COLO668 (cell line): ENCODE data around the gene ZNF138.
"Not testable (repeated sequence)": the region's sequence is repeated elsewhere in the genome, so short reads cannot be mapped to it uniquely, and the experiment has no call there.

Source experiments
- DNase-seq: peaks from one replicate; lab custom pipeline; 2025; ENCODE audit not compliant: unreplicated experiment; lab: John Stamatoyannopoulos, UW

Gene ZNF138

DNA sequence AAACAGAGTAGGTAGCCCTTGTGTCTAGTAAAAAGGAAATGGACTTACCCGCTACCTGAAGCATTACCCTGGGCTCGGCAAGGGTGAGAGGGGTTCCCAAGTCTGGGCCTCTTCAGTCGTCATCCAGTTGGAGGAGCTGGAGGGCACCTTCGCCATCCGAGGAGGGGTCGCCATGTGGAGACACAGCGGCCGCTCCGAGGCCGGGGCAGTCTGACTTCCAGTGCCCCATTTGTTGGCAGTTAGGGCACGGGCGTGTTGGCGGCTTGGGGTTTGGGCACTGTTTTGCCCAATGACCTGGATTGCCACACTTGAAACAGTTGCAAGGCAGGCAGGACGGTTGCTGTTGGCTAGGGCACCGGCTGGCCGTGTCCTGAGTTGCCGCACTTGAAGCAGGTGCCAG, 43.8 kb downstream of the ZNF138 start:
- not testable (repeated sequence) for DNase-seq

DNA sequence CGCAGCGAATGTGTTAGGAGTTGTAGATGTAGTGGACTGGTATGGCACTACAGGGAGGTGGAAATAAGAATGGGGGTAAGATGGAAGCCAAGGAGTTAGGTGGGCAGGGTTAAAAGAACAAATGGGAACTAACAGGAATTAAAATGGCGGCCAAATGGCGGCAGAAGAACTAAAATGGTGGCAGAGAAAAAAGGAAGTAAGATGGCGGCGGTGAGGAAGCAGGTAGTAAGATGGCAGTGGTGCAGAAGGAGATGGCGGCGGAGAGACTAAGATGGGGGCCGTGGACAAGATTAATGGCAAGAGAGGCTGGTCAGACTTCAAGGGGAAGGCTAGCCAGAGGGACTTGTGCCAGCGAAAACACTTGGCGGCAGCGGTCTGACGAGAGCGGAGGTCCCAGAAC, 44.5 kb downstream of the ZNF138 start:
- no peak for DNase-seq

DNA sequence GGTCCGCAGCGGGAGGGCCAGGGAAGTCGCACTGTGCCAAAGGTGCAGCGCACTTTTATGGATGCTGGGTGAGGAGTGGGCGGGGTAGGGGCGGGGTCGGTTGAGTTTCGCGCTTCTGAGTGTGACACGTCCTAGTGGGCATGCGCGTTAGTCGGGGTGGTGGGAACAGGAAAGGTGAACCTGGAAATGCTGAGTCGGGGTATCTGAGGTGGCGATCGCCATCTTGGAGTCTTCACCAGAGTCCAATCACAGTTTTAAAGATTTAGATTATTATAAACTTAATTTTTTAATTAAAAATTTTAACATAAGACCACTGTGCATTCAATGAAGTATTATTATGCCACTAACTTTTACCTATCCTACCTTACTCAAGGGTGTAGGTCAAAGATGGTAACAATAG, 45.7 kb downstream of the ZNF138 start:
- DNase-seq: no peak

DNA sequence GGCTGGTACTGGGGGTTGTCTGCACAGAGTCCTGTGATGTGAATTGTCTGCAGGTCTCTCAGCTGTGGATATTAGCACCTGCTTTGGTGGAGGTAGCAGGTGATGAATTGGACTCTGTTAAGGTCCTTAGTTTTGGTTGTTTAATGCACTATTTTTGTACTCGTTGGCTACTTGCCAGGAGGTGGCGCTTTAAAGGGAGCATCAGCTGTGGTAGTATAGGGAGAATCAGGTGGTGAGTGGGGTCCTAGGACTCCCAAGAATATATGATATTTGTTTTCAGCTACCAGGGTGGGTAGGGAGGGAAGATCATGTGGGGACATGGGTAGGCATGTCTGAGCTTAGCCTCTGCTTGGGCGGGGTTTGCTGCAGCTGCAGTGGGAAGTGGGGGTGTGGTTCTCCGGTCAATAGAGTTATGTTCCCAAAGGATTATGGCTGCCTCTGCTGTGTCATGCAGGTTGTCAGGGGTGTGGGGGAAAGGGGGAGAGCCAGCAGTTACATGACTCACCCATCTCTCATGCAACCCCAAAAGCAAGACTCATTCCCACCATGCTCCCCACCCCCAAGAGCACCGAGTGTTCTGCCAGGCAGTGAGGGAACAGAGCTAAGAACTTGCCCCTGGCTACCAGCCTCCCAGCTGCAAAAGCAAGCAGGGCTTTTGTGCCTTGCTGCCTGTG, 55.2 kb downstream of the ZNF138 start:
- DNase-seq: peak; percentile 60

DNA sequence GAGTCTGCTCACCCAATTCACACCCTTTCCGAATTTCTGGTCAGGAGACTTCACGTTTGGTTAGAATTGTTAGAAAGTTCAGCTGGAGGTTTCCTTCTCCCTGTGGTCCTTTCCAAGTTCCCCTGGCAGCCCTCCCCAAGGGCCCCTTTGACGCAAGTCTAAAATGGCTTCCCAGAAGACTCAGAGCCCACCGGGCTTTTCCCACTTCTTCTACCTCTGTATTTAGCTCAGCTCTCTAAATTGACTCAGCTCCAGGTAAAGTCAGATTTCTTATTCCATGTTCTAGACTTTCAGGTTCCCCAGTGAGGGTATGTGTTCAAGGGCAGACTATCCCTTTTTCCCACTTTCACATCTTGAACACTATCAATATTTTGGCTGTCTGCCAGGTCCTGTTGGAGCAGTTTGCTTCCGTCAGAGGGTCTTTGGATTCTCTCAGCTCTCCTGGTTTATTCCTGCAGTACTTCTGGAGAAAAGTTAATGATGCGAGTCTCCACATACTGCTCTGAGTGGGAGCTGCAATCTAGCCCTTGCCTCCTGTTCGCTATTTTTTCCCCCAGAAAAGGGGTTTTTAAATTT, 55.8 kb downstream of the ZNF138 start:
- no peak for DNase-seq

DNA sequence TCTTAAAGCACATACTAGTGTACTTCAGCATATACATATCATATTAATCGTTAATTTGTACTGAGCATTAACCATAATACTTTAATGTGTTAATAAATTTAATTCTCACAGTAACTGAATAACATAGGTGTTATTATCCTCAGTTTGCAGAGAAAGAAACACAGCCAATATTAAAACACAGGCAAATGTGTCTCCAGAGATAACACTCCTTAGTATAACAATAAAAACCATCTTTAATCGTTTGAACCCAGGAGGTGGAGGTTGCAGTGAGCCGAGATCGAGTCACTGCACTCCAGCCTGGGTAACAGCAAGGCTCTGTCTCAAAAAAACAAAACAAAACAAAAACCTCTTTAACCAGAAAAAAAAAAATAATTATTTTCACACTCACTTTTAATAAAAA, 59.5 kb downstream of the ZNF138 start:
- no peak for DNase-seq

DNA sequence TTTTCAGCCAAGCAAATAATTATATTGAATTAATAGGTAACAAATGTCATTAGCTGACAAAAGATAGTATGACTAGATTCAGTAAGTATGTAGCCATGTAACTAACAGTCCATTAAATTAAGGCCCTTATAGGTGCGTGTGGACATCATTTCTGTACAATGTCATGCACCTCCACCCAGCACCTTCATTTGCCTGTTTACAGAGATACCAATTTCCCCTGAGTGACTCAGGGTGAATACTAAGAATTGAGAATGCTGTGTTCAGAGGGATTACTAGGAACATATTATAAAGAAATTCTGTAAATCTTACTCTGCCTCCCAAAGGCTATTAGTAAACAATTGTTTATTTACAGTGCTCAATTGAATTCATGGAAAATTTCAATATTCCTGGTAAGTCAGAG, 60.7 kb downstream of the ZNF138 start:
- no peak for DNase-seq

DNA sequence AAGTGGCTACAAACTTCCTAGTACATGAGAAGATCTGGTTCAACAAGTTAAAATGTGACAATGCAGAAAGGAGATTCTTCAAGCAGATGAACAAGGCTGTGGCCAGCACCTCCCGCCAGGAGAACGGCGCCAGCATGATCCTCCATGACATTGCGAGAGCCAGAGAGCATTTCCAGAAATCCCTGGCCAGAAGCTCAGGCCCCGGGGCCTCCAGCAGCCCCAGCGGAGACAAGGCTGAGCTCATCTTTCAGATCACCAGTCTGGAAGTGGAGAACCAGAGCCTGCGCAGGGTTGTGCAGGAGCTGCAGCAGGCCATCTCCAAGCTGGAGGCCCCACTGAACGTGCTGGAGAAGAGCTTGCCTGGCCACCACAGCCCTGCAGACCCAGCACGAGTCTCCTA, 68.8 kb downstream of the ZNF138 start:
- DNase-seq: no peak

DNA sequence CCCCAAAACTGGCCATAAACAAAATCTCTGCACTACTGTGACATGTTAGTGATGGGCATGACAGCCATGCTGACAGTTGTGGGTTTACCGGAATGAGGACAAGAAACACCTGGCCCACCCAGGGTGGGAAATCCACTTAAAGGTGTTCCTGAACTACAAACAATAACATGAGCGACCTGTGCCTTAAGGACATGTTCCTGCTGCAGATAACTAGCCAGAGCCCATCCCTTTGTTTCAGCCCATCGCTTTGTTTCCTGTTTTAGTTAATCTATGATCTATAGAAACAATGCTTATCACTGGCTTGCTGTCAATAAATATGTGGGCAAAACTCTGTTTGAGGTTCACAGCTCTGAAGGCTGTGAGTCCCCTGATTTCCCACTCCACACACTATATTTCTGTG, 69.3 kb downstream of the ZNF138 start:
- DNase-seq: not testable (repeated sequence)

DNA sequence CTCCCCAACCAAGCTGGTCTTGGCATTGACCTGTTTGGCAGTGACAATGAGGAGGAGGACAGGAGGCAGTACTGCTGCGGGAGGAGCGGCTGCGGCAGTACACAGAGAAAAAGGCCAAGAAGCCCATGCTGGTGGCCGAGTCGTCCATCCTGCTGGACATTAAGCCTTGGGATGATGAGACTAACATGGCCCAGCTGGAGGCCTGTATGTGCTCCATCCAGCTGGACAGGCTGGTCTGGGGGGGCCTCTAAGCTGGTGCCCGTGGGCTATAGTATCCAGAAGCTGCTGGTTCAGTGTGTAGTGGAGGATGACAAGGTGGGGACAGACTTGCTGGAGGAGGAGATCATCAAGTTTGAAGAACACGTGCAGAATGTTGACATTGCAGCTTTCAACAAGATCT, 69.7 kb downstream of the ZNF138 start:
- no peak for DNase-seq

DNA sequence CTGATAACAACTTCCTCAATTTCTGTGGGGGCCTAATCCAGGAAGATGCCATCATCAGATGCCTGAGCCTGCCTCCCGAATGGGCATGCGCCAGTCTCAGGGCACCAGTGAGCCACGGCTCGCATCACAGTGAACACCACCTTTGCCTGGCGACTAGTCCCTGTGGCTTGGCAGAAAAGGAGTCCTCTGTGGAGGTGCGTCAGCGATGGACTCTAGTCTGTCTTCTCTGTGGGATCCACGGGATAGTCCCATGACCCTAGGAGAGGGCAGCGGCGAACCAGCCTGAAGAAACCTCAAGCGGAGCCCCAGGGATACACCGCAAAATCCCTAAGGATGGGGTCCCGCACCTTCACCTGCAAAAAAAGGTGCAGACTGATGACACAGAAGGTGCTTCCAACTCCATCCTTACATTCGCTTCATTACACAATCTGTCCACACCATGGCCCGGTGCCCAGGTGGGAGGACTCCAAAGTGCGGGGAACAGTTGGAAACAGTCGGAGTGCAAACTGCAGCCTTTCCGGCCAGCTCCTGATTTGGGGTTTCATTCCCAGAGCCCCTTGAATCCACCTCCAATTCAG, 73.7 kb downstream of the ZNF138 start:
- DNase-seq: no peak

DNA sequence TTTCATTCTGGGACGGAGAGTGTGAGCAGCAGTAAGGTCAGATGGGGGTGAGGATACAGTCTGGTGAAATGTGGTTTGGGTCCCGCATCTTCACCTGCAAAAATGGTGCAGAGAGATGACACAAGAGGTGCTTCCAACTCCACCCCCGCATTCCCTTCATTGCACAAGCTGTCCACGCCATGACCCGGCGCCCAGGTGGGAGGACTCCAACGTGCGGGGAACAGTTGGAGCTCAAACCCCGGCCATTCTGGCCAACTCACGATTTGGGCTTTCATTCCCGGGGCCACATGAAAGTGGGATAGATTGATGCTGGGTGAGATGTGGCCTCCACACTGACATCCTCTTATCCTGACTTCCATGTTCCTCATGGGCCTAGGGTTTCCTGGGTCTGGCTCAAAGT, 74.3 kb downstream of the ZNF138 start:
- DNase-seq: no peak

DNA sequence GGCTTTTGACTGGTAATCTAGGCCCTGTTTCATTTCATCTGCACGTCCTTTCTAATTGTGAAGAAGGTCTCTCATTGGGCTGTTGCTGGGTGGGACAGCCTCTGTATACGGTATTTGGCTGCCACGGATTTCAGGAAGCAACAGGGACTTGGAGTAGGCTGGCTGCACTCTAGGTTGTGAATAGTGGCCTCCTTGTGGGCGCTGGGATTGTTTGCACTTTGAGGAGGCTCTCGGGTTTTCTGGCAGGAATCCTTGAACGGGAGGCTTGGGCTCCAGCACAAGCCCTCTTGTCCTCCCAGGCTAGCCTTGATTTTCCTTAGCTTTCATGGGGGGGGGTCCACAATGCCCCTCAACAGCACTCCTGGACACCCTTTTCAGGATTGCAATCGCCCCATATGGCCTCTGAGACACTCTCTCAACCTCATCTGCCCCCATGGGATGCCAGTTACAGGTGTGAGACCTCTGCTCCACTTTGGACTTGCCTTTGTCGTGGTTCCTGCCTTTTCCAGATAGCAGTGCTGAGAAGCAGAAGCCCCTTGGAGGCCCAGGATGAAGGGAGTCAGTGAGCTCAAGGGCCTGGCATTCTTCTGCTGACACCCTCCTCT, 75.0 kb downstream of the ZNF138 start:
- no peak for DNase-seq

DNA sequence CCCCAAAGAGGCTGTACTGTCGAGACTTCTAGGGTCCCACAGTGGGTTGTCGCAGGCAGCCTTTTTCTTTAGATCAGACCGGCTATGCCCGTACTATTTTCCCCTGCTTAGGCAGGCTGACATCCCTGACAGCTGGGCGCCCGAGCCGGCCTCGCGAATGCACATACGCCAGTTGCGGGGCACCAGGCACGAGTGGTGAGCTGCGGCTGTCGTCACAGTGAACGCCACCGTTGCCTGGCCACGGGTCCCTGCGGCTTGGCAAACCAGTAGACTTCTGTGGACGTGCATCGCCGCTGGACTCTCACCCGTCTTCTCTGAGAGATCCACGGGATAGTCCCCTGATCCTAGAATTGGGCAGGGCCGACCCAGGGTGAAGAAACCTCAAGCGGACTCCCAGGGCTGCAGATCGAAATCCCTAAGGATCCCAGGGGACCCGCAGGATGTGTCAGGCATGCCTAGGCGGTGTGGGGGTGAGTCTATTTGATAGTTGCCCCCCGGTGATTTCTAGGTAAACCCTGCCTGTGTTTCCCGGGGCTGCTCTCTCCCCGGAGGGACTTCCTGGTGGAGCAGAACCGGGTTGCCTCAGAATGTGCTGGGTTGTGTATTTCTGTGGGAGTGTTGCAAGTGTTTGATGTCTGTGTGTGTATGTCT, 75.8 kb downstream of the ZNF138 start:
- no peak for DNase-seq

DNA sequence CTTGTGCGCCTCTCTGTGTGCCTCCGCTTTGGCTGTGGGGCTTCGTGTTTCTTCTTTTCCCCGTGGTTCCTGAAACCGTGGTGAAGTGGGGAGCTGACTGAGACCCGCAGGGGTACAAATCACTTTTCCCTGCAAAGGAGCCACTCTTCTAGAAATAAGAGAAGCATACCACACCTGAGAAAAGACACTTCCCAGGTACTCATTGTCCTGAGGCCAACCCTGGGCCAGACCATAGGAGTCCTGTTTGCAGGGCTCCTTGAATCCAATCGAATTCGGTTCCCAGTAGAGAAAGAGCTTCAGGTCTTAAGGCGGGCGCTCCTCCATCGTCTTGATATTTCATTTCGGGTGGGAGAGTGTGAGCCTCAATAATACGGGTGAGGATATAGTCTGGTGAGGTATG, 76.4 kb downstream of the ZNF138 start:
- no peak for DNase-seq

DNA sequence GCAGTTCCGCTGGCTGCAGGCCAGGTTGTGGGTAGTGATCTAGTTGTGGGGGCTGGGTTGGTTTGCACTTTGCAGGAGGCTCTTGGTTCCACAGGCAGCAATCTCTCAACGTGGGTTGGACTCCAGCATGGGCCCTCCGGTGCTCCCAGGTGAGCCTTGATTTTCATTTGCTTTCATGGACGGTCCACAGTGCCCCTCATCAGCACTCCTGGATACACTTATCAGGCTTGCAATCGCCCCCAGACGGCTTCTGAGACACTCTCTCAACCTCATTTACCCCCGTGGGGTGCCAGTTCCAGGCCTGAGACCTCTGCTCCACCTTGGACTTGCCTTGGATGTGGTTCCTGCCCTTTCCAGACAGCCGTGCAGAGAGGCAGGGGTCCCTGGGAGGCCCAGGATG, 77.5 kb downstream of the ZNF138 start:
- no peak for DNase-seq

DNA sequence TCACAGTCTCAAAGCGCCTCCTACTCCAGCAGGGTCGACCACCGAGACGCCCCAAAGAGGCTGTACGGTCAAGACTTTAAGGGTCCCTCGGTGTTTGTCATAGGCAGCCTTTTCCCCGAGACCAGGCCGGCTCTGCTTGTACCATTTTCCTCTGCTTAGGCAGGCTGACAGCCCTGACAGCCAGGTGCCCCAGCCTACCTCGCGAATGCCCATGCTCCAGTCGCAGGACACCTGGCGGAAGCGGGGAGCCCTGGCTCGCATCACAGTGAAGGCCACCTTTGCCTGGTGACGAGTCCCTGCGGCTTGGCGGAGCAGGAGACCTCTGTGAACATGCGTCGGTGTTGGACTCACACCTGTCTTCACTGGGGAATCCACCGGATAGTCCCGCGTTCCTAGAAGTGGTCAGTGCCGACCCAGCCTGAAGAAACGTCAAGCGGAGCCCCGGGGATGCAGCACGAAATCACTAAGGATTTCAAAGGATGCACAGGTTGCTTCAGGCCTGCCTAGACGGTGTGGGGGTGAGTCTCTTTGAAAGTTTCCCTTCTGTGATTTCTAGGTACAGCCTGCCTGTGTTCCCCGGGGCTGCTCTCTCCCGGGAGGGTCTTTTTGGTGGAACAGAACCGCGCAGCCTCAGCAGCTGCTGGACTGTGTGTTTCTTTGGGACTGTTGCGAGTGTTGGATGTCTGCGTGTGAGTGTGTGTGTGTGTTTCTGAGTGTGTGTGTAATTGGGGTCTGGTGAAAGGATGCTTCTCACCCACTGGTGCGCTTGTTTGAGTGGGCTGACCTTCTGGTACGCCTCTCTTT, 78.3 kb downstream of the ZNF138 start:
- no peak for DNase-seq

DNA sequence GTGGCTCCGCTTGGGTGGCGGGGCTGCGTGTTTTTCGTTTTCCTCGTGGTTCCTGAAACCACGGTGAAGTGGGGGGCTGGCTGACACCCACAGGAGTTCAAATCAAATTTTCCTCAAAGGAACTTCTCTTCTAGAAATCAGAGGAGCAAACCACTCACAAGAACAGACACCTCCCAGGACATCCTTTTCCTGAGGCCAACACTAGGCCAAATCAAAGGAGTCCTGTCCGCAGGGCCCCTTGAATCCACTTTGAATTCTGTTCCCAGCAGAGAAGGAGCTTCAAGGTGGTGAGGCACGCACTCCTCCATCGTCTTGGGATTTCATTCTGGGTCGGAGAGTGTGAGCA, 78.9 kb downstream of the ZNF138 start:
- no peak for DNase-seq

DNA sequence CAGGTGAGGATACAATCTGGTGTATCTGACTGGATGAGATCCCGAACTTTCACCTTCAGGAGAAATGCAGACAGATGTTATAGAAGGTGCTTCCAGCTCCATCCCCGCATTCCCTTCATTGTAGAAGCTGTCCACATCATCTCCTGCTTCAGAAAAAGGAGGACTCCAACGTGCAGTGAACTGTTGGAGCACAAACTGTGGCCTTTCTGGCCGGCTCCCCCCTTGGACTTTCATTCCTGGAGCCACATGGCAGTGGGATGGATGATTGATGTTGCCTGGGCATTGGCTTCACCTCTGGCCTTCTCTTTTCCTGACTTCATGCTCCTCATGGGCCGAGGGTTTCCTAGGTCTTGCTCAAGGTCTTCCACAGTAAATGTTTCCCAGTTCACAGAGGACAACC, 79.3 kb downstream of the ZNF138 start:
- DNase-seq: no peak

DNA sequence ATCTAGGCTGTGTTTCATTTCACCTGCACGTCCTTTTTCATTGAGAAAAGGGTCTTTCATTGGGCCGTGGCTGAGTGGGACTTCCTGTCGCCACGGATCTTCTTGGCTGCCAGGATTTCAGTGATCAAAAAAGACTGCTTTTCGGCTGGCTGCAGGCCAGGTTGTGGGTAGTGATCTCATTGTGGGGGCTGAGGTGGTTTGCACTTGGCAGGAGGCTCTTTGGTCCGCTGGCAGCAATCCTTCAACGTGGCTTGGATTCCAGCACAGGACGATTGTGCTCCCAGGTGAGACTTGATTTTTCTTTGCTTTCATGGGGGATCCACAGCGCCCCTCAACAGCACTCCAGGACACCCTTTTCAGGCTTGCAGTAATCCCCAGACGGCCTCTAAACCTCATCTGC, 79.9 kb downstream of the ZNF138 start:
- no peak for DNase-seq

DNA sequence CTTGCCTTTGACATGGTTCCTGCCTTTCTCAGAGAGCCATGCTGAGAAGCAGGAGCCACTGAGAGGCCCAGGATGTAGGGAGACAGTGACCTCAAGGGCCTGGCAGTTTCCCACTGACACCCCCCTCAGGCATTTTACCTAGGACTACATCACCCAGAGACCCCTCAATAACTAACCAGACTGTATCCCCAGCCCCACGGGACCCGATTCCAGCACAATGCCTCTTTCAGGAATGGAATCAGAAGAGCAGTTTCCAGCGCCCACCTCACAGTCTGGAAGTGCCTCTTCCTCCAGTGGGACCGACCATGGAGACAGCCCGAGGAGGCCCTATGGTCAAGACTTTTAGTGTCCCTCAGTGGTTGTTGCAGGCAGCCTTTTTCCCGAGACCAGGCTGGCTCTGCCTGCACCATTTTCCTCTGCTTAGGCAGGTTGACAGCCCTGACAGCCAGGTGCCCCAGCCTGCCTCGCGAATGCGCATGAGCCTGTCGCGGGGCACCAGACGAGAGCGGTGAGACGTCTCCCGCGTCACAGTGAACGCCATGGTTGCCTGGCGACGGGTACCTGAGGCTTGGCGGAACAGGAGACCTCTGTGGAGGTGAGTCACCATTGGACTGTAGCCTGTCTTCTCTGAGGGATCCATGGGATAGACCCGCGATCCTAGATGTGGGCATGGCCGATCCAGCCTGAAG, 80.5 kb downstream of the ZNF138 start:
- peak; percentile 69 for DNase-seq
